Loucy (cell line): ENCODE data around the gene PHACTR1.

Experiments used
- H2AFZ ChIP-seq: fragments of 200-600 bp; sonication (generic); 2 replicates; pipeline ENCODE4 v1.6.0; 2016; ENCODE audit warnings: antibody characterized with exemption, mild to moderate bottlenecking, low read length, moderate library complexity
- H3F3A ChIP-seq: fragments of 200-600 bp; 2 replicates; pipeline ENCODE4 v1.6.0; 2016; ENCODE audit warnings: antibody characterized with exemption, low read depth, mild to moderate bottlenecking
- H3K27me3 ChIP-seq: fragments of 200-600 bp; sonication (generic); 2 replicates; pipeline ENCODE4 v1.6.1; 2014; ENCODE audit warnings: low read length, mild to moderate bottlenecking; ENCODE audit not compliant: insufficient read depth, poor library complexity, severe bottlenecking
- H3K36me3 ChIP-seq: fragments of 200-600 bp; sonication (generic); 2 replicates; pipeline ENCODE4 v1.6.1; 2016; ENCODE audit warnings: low read length; ENCODE audit not compliant: insufficient read depth
- H3K4me1 ChIP-seq: fragments of 200-600 bp; sonication (generic); 2 replicates; pipeline ENCODE4 v1.5.1; 2014; ENCODE audit warnings: low read length, mild to moderate bottlenecking; ENCODE audit not compliant: insufficient read depth, poor library complexity, severe bottlenecking
- H3K4me2 ChIP-seq: fragments of 200-600 bp; sonication (generic); 2 replicates; pipeline ENCODE4 v1.6.0; 2014; ENCODE audit warnings: antibody characterized with exemption, low read length, low read depth, mild to moderate bottlenecking; ENCODE audit not compliant: poor library complexity, severe bottlenecking
- H3K4me3 ChIP-seq: fragments of 200-600 bp; sonication (generic); 2 replicates; pipeline ENCODE4 v1.5.1; 2014; ENCODE audit warnings: low read length, mild to moderate bottlenecking, mixed read lengths; ENCODE audit not compliant: poor library complexity, severe bottlenecking
- H3K79me2 ChIP-seq: fragments of 200-600 bp; sonication (generic); 2 replicates; pipeline ENCODE4 v1.6.1; 2014; ENCODE audit warnings: low read length; ENCODE audit not compliant: insufficient read depth
- H3K9ac ChIP-seq: fragments of 200-600 bp; sonication (generic); 2 replicates; pipeline ENCODE4 v1.6.0; 2014; ENCODE audit warnings: mild to moderate bottlenecking, low read depth, low read length, moderate library complexity; ENCODE audit not compliant: poor library complexity, severe bottlenecking
- H3K9me2 ChIP-seq: fragments of 200-600 bp; sonication (generic); replicated peaks from 2 replicates; pipeline ENCODE4 v1.6.1; 2016; ENCODE audit warnings: low read depth, low read length, mixed read lengths
- H3K9me3 ChIP-seq: fragments of 200-600 bp; sonication (generic); 2 replicates; pipeline ENCODE4 v1.6.1; 2014; ENCODE audit warnings: mild to moderate bottlenecking, antibody characterized with exemption, low read length, low read depth; ENCODE audit not compliant: insufficient read depth
- H4K20me1 ChIP-seq: fragments of 200-600 bp; sonication (generic); 2 replicates; pipeline ENCODE4 v1.6.0; 2014; ENCODE audit warnings: antibody characterized with exemption, low read length, mild to moderate bottlenecking; ENCODE audit not compliant: insufficient read depth, poor library complexity, severe bottlenecking
- CTCF ChIP-seq: fragments of 200-600 bp; sonication (generic); conservative IDR thresholded peaks from 2 replicates; pipeline ENCODE4 v1.5.1; 2014; ENCODE audit warnings: mild to moderate bottlenecking, antibody characterized with exemption, low read length
- EZH2phosphoT487 ChIP-seq: fragments of 200-600 bp; IDR thresholded peaks from 2 replicates; pipeline ENCODE4 v1.6.1; 2018; ENCODE audit warnings: antibody characterized with exemption, mild to moderate bottlenecking, moderate library complexity, borderline replicate concordance

The PHACTR1 gene

GRCh38 chr6:12811519-12811918 is 95.0 kb downstream of the PHACTR1 start:
- Histone ChIP-seq H3K9ac (no peak overlapping the region), H3K4me1 (peaks cover 26% of the 10 kb centered on the region), H3F3A (no peaks in the 10 kb centered on the region), H2AFZ (no peak overlapping the region; the same call in 1 of the 2 replicates), H3K9me2 (no peaks in the 10 kb centered on the region), H3K4me3 (no peak overlapping the region), H3K27me3 (no peaks in the 10 kb centered on the region), H3K79me2 (no peaks in the 10 kb centered on the region), H3K4me2 (peak overlapping the region; percentile 31), H3K9me3 (no peaks in the 10 kb centered on the region), H3K36me3 (no peaks in the 10 kb centered on the region), H4K20me1 (no peaks in the 10 kb centered on the region)
- TF ChIP-seq EZH2phosphoT487 (no peak), CTCF (no peak)

GRCh38 chr6:12813321-12813720 is 96.8 kb downstream of the PHACTR1 start:
- H3K4me3 ChIP-seq, result no peak overlapping the region
- H3K9ac ChIP-seq, result peak overlapping the region; percentile 7
- H3K79me2 ChIP-seq, result no peaks in the 10 kb centered on the region
- no peaks in the 10 kb centered on the region for H3K36me3 ChIP-seq
- no peak for TF ChIP-seq EZH2phosphoT487
- TF ChIP-seq CTCF, result no peak
- H4K20me1 ChIP-seq, result no peaks in the 10 kb centered on the region
- peak overlapping the region; percentile 31 for H3K4me2 ChIP-seq
- H3K27me3 ChIP-seq, result no peaks in the 10 kb centered on the region
- peaks cover 30% of the 10 kb centered on the region for H3K4me1 ChIP-seq
- H3K9me2 ChIP-seq, result no peaks in the 10 kb centered on the region
- no peaks in the 10 kb centered on the region for H3K9me3 ChIP-seq
- H3F3A ChIP-seq, result no peaks in the 10 kb centered on the region
- no peak overlapping the region for H2AFZ ChIP-seq

DNA sequence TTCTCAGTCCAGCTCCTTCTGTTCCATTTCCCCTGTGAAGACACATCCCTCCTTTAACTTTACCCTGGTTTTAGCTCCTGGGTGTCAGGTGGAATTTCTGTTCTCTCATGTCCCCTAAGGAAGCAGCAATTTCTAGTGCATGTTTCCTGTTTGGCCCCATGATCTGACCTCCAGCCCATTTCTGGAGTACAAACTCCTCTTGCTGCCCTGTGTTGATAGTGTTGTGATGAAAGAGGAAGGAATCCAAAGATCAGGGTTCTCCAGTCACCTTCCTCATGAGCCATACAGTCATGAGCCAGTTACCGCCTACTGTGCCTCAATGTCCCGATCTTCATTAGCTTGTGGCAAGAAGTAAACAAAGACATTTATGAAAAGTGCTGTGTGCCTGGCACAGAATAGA is 97.4 kb downstream of the PHACTR1 start:
- Histone ChIP-seq H3K9me2 (no peaks in the 10 kb centered on the region), H4K20me1 (no peaks in the 10 kb centered on the region), H3F3A (no peaks in the 10 kb centered on the region), H3K36me3 (no peaks in the 10 kb centered on the region), H2AFZ (no peak overlapping the region), H3K9ac (no peak overlapping the region), H3K27me3 (no peaks in the 10 kb centered on the region), H3K9me3 (no peaks in the 10 kb centered on the region), H3K79me2 (no peaks in the 10 kb centered on the region), H3K4me3 (no peak overlapping the region), H3K4me2 (peak overlapping the region; percentile 31), H3K4me1 (peaks cover 37% of the 10 kb centered on the region)
- TF ChIP-seq EZH2phosphoT487 (no peak), CTCF (no peak)
